Fibroblast of mammary gland (primary cell): Measurements from ENCODE around the gene CAST.

Source experiments
- DNase-seq: peaks from one replicate; pipeline ENCODE4 v3.0.0-alpha.2; 2010; ENCODE audit warnings: low read depth
- H3K4me3 ChIP-seq: 2 replicates; pipeline ENCODE4 v1.5.1; 2011; ENCODE audit warnings: low read depth, mild to moderate bottlenecking, low read length, moderate library complexity; ENCODE audit not compliant: control insufficient read depth
- CTCF ChIP-seq: conservative IDR thresholded peaks from 2 replicates; pipeline ENCODE4 v1.5.1; 2011; ENCODE audit warnings: low read depth, low read length, inconsistent platforms; ENCODE audit not compliant: control insufficient read depth, insufficient read depth

Gene CAST

DNA sequence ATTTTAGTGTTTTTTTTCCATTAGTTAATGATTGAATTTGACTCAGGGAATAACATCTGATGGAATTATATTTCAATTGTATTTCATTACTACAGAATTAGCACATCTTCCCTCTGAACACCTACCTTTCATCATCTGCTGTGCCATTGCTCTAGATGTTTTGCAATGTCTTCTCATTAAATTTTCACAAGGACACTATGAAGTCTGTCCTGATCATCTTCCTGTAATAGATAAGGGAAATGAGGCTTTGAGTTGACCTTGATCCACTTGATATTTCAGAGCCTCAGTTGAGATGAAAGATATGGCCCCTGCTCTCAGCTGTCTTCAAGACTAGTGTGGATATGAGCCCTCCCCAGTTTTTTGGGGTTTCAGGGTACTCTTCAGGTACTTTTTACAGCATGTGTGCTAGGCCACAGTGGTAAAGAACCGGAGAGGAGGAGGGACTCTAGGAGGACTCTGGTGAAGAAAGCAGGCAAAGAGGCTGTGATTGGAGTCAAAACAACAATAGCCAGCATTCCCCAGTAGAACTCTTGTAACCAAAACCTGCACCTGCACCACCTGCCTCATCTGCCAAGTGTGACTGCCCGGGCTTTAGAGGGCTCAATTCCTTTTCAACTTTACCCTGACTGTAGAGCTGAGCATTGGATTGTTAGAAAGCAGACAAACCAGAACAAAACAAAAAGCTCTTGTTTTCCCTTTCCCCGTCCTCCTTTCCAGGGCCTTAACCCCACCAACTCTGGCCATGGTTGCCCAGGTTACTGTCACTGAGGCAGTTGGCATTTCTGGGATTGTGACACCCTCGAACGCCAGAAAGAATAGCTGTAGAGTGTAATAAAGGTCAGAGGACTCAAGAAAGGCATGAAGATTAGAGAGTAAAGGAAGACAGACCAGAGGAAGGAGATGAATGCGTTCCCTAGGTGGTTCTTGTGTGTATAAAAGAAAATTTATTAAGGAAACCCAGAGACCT, 89.3 kb downstream of the CAST start:
- no peak overlapping the region for H3K4me3 ChIP-seq

DNA sequence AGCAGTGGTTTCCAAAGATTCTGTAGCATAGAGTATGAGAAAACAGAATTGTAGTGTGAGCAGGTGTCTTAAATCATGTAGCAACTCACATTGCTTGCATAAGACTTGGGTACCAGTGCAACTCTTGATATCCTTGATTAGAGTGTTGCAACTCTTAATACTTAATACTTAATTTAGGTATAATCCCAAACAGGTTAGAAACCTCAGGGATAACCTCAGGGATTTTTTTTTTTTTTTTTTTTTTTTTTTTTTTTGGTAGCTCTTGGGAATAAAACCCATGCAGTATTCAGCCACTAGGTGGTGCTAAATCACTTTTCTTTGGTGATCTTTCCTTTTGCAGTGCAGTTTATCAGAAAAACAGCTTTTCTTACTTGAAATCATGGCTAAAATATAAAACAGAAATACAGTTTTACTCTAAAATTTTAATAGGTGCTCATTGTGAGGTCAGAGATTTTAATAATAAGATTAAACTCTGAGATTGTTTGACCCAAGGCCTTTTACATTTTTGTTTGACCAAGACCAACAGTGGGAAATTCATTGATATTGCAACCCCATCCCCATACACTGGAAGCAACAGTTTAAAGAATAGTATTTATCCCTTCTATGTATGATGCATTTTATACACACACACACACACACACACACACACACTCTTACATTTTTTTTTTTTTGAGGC, 90.3 kb downstream of the CAST start:
- H3K4me3 ChIP-seq, result no peak overlapping the region
- TF ChIP-seq CTCF, result peak; percentile 66
- DNase-seq, result peak; percentile 76

More for the DNA sequence above, 89.3 kb downstream of the CAST start:
- no peak for TF ChIP-seq CTCF
- no peak for DNase-seq

DNA sequence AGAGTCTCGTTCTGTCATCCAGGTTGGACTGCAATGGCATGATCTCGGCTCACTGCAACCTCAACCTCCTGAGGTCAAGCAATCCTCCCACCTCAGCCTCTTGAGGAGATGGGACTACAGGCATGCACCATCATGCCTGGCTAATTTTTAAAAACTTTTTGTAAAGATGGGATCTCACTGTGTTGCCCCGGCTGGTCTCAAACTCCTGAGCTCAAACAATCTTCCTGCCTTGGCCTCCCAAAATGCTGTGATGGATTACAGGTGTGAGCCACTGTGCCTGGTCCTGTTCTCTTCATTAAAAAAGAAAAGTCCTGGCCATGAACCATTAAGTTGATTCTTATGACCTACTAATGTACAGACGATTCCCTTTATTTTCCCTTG, 90.8 kb downstream of the CAST start:
- H3K4me3 ChIP-seq, result no peak overlapping the region
- TF ChIP-seq CTCF, result no peak
- no peak for DNase-seq

DNA sequence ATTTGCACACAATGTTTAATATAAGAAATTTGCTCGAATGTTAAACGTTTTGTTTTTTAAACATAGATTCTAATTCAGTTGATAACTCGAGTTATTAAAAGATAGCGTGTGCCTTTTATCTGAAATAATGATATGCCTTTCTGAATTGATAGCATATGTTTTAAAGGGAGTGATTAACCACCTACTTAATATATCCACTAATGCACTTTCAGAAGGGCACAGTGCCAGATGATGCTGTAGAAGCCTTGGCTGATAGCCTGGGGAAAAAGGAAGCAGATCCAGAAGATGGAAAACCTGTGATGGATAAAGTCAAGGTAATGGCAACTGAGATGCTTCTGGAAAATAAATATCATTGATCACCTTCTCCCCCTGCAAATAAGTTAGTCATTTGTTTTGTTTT, 91.7 kb downstream of the CAST start:
- no peak for DNase-seq
- H3K4me3 ChIP-seq, result no peak overlapping the region

GRCh38 chr5:96755851-96756250, 93.7 kb downstream of the CAST start:
- TF ChIP-seq CTCF, result no peak
- H3K4me3 ChIP-seq, result no peak overlapping the region
- DNase-seq, result no peak

More for the DNA sequence above, 91.7 kb downstream of the CAST start:
- TF ChIP-seq CTCF, result no peak

- TF ChIP-seq CTCF, result no peak
- no peak overlapping the region for H3K4me3 ChIP-seq
- peak; percentile 28 for DNase-seq
Measured at GRCh38 chr5:96756985-96757384, 94.8 kb downstream of the CAST start.
